Measurements from ENCODE around the gene RPL10. TPM values are rescaled to one million over a fixed set of nuclear protein-coding genes. Genes with fewer than 3 reads are reported as not detected.

The RPL10 gene
- total and polyA plus RNA-seq, 2 of the 13 experiments (the other 11 are each of a cell fraction or from before 2014, with no cell fraction given) = 2,381 to 4,713 TPM

DNA sequence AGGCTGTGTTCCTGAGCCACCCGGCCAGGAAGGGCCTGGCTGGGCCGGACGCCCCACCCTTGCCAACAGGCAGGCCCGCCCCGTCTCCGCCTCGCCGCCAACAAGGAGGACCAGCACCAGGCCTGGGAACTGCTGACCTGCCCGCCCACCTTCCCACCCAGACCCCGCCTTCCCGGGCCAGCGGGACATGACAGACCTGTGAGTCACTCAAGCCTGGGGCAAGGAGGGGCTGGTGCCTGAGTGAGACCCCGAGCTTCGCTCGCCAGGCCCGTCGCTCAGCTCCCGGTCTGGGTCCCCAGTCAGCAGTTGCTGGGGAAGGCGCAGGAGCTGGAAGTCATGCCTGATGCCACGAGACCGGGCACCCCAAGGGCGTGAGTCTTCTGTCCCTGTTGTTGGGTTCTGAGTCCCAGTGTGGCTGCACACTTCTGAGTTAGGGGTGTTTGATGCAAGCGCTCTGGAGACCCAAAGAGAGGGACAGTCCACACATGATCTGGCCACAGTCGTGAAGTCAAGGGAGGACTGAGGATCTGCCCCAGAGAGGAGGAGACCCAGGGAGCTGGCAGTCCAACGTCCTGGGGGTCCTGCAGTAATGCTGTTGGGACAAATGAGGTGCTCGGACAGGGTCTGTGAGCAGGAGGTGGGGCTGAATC lies 11.2 kb downstream of the RPL10 start, which contains the start of gene DNASE1L1 (continued):
- TF ChIP-seq MAFG (CRISPR knock-in tag; IDR thresholded peaks at IDR 0.05) (no peak), MXI1 (IDR thresholded peaks at IDR 0.05; ENCODE audit: borderline replicate concordance, low read depth, low read length) (0 out of 3 replicates have a peak, but pooled peaks have one; percentile 36), HNRNPK (IDR thresholded peaks at IDR 0.05; ENCODE audit: low read depth, low read length, poor library complexity, severe bottlenecking) (no peak), ZSCAN12 (CRISPR knock-in tag; IDR thresholded peaks at IDR 0.05) (no peak), ZNF207 (IDR thresholded peaks at IDR 0.05; ENCODE audit: borderline replicate concordance) (no peak), ZNF501 (CRISPR knock-in tag; IDR thresholded peaks at IDR 0.05) (0 out of 2 replicates have a peak, but pooled peaks have one; percentile 55), KLF11 (CRISPR knock-in tag; IDR thresholded peaks at IDR 0.05) (no peak), KAT8 (CRISPR knock-in tag; IDR thresholded peaks at IDR 0.05) (no peak), ZFP90 (CRISPR knock-in tag; IDR thresholded peaks at IDR 0.05; ENCODE audit: borderline replicate concordance) (no peak), ZNF124 (CRISPR knock-in tag; IDR thresholded peaks at IDR 0.05) (no peak), SUZ12 (IDR thresholded peaks at IDR 0.05; ENCODE audit: low read depth, low read length) (no peak), HNF4A (CRISPR knock-in tag; IDR thresholded peaks at IDR 0.05) (no peak), GABPB1 (CRISPR knock-in tag; IDR thresholded peaks at IDR 0.05) (peak; percentile 50; the same call in 1 of the 2 replicates), ZNF589 (CRISPR knock-in tag; conservative IDR thresholded peaks at IDR 0.05) (no peak)
- TF ChIP-seq, protein P1, sequence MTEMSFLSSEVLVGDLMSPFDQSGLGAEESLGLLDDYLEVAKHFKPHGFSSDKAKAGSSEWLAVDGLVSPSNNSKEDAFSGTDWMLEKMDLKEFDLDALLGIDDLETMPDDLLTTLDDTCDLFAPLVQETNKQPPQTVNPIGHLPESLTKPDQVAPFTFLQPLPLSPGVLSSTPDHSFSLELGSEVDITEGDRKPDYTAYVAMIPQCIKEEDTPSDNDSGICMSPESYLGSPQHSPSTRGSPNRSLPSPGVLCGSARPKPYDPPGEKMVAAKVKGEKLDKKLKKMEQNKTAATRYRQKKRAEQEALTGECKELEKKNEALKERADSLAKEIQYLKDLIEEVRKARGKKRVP (CRISPR knock-in tag; IDR thresholded peaks at IDR 0.05) = no peak
- TF ChIP-seq, protein P2, sequence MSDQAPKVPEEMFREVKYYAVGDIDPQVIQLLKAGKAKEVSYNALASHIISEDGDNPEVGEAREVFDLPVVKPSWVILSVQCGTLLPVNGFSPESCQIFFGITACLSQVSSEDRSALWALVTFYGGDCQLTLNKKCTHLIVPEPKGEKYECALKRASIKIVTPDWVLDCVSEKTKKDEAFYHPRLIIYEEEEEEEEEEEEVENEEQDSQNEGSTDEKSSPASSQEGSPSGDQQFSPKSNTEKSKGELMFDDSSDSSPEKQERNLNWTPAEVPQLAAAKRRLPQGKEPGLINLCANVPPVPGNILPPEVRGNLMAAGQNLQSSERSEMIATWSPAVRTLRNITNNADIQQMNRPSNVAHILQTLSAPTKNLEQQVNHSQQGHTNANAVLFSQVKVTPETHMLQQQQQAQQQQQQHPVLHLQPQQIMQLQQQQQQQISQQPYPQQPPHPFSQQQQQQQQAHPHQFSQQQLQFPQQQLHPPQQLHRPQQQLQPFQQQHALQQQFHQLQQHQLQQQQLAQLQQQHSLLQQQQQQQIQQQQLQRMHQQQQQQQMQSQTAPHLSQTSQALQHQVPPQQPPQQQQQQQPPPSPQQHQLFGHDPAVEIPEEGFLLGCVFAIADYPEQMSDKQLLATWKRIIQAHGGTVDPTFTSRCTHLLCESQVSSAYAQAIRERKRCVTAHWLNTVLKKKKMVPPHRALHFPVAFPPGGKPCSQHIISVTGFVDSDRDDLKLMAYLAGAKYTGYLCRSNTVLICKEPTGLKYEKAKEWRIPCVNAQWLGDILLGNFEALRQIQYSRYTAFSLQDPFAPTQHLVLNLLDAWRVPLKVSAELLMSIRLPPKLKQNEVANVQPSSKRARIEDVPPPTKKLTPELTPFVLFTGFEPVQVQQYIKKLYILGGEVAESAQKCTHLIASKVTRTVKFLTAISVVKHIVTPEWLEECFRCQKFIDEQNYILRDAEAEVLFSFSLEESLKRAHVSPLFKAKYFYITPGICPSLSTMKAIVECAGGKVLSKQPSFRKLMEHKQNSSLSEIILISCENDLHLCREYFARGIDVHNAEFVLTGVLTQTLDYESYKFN (CRISPR knock-in tag; conservative IDR thresholded peaks at IDR 0.05) = no peak
- TF ChIP-seq, protein P3, sequence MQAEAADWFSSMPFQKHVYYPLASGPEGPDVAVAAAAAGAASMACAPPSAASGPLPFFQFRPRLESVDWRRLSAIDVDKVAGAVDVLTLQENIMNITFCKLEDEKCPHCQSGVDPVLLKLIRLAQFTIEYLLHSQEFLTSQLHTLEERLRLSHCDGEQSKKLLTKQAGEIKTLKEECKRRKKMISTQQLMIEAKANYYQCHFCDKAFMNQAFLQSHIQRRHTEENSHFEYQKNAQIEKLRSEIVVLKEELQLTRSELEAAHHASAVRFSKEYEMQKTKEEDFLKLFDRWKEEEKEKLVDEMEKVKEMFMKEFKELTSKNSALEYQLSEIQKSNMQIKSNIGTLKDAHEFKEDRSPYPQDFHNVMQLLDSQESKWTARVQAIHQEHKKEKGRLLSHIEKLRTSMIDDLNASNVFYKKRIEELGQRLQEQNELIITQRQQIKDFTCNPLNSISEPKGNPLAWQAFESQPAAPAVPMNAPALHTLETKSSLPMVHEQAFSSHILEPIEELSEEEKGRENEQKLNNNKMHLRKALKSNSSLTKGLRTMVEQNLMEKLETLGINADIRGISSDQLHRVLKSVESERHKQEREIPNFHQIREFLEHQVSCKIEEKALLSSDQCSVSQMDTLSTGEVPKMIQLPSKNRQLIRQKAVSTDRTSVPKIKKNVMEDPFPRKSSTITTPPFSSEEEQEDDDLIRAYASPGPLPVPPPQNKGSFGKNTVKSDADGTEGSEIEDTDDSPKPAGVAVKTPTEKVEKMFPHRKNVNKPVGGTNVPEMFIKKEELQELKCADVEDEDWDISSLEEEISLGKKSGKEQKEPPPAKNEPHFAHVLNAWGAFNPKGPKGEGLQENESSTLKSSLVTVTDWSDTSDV (CRISPR knock-in tag; IDR thresholded peaks at IDR 0.05) = no peak
- TF ChIP-seq, protein P4, sequence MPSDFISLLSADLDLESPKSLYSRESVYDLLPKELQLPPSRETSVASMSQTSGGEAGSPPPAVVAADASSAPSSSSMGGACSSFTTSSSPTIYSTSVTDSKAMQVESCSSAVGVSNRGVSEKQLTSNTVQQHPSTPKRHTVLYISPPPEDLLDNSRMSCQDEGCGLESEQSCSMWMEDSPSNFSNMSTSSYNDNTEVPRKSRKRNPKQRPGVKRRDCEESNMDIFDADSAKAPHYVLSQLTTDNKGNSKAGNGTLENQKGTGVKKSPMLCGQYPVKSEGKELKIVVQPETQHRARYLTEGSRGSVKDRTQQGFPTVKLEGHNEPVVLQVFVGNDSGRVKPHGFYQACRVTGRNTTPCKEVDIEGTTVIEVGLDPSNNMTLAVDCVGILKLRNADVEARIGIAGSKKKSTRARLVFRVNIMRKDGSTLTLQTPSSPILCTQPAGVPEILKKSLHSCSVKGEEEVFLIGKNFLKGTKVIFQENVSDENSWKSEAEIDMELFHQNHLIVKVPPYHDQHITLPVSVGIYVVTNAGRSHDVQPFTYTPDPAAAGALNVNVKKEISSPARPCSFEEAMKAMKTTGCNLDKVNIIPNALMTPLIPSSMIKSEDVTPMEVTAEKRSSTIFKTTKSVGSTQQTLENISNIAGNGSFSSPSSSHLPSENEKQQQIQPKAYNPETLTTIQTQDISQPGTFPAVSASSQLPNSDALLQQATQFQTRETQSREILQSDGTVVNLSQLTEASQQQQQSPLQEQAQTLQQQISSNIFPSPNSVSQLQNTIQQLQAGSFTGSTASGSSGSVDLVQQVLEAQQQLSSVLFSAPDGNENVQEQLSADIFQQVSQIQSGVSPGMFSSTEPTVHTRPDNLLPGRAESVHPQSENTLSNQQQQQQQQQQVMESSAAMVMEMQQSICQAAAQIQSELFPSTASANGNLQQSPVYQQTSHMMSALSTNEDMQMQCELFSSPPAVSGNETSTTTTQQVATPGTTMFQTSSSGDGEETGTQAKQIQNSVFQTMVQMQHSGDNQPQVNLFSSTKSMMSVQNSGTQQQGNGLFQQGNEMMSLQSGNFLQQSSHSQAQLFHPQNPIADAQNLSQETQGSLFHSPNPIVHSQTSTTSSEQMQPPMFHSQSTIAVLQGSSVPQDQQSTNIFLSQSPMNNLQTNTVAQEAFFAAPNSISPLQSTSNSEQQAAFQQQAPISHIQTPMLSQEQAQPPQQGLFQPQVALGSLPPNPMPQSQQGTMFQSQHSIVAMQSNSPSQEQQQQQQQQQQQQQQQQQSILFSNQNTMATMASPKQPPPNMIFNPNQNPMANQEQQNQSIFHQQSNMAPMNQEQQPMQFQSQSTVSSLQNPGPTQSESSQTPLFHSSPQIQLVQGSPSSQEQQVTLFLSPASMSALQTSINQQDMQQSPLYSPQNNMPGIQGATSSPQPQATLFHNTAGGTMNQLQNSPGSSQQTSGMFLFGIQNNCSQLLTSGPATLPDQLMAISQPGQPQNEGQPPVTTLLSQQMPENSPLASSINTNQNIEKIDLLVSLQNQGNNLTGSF (CRISPR knock-in tag; IDR thresholded peaks at IDR 0.05) = no peak

Measured in HepG2 (cell line).